ENCODE measurements around the gene OTULIN.

GRCh38 chr5:14687023-14687665 is 22.6 kb downstream of the OTULIN start:
- peak in 1 of 2 donors; percentile 43 for TF ChIP-seq CTCF (conservative IDR thresholded peaks at IDR 0.05 in 1 of 2, IDR thresholded peaks at IDR 0.05 in 1 of 2; ENCODE audit: extremely low read depth in 1 of 2, insufficient read depth in 1 of 2, low read depth in 1 of 2, low read length in 2 of 2)
- no peak for TF ChIP-seq EZH2 (IDR thresholded peaks at IDR 0.05; ENCODE audit: borderline replicate concordance, low read length)

Data from mammary epithelial cell (primary cell).